ENCODE results near the gene RBM33. TPM values are rescaled to one million over a fixed set of nuclear protein-coding genes. Genes with fewer than 3 reads are reported as not detected.
"Not testable (repeated sequence)": the region's sequence is repeated elsewhere in the genome, so short reads cannot be mapped to it uniquely, and the experiment has no call there.

RBM33 gene
- total RNA-seq, 4 donors from 2014 or later, result 35.7 to 59.9 (median 44.5) TPM

GRCh38 chr7:155816192-155816508, 171.7 kb downstream of the RBM33 start:
- no peak overlapping the region for H3K4me3 ChIP-seq (replicated peaks in 1 of 3)
- no peak for DNase-seq
- peaks cover 3% of the 10 kb centered on the region for H3K27me3 ChIP-seq
- intact Hi-C loops (cut with DNase I), result no loop called here
- no peaks in the 10 kb centered on the region for H3K36me3 ChIP-seq
- 78 to 94% methylated on average over 5 to 6 of the region's 12 CpGs for WGBS, 2 donors
- H3K4me1 ChIP-seq, result no peaks in the 10 kb centered on the region
- TF ChIP-seq CTCF (IDR thresholded peaks at IDR 0.05), result no peak
- TF ChIP-seq POLR2A (IDR thresholded peaks at IDR 0.05), result no peak
- H3K27ac ChIP-seq, result no peak overlapping the region
- H3K9me3 ChIP-seq, result no peaks in the 10 kb centered on the region

- Histone ChIP-seq H3K4me1 (no peaks in the 10 kb centered on the region), H3K9me3 (no peaks in the 10 kb centered on the region), H3K36me3 (no peaks in the 10 kb centered on the region), H3K27ac (no peak overlapping the region), H3K27me3 (peaks cover 2% of the 10 kb centered on the region), H3K4me3 (replicated peaks in 1 of 3) (no peak overlapping the region)
- 95 to 96% methylated on average over 10 to 16 of the region's 16 CpGs for WGBS, 2 donors
- intact Hi-C loops (cut with DNase I), result no loop called here
- TF ChIP-seq POLR2A (IDR thresholded peaks at IDR 0.05) (no peak), CTCF (IDR thresholded peaks at IDR 0.05) (no peak)
- DNase-seq, result no peak
These were observed 172.5 kb downstream of the RBM33 start for GRCh38 chr7:155816996-155817395.

GRCh38 chr7:155817515-155817914, 173.1 kb downstream of the RBM33 start:
- H3K4me3 ChIP-seq (replicated peaks in 1 of 3); intact Hi-C loops (cut with DNase I); H3K9me3 ChIP-seq; DNase-seq; H3K27me3 ChIP-seq; H3K36me3 ChIP-seq; H3K4me1 ChIP-seq; H3K27ac ChIP-seq: not testable (repeated sequence)
- WGBS, 2 donors, result 86% methylated on average over 3 of the region's 4 CpGs; no CpG with 5 or more reads in 1 of the 2 donors

GRCh38 chr7:155818154-155818819, 173.8 kb downstream of the RBM33 start:
- no peaks in the 10 kb centered on the region for H3K4me1 ChIP-seq
- H3K36me3 ChIP-seq, result no peaks in the 10 kb centered on the region
- WGBS, 2 donors, result 39 to 56% methylated on average over 18 to 21 of the region's 21 CpGs
- no peaks in the 10 kb centered on the region for H3K9me3 ChIP-seq
- H3K4me3 ChIP-seq (replicated peaks in 1 of 3), result no peak overlapping the region
- intact Hi-C loops (cut with DNase I), result no loop called here
- H3K27ac ChIP-seq, result no peak overlapping the region
- no peaks in the 10 kb centered on the region for H3K27me3 ChIP-seq
- DNase-seq, result no peak
- TF ChIP-seq CTCF (IDR thresholded peaks at IDR 0.05) (no peak), POLR2A (IDR thresholded peaks at IDR 0.05) (no peak)

- Histone ChIP-seq H3K9me3 (no peaks in the 10 kb centered on the region), H3K4me1 (no peaks in the 10 kb centered on the region), H3K27ac (no peak overlapping the region), H3K36me3 (no peaks in the 10 kb centered on the region), H3K27me3 (no peaks in the 10 kb centered on the region), H3K4me3 (replicated peaks in 1 of 3) (no peak overlapping the region)
- TF ChIP-seq POLR2A (IDR thresholded peaks at IDR 0.05) (no peak), CTCF (IDR thresholded peaks at IDR 0.05) (no peak)
- WGBS, 2 donors, result 73 to 89% methylated on average over 6 of the region's 6 CpGs
- no peak for DNase-seq
- intact Hi-C loops (cut with DNase I), result no loop called here
These were observed 174.3 kb downstream of the RBM33 start for GRCh38 chr7:155818820-155819168.

GRCh38 chr7:155819186-155819585, 174.7 kb downstream of the RBM33 start:
- H3K27me3 ChIP-seq, result no peaks in the 10 kb centered on the region
- TF ChIP-seq CTCF (IDR thresholded peaks at IDR 0.05) (no peak), POLR2A (IDR thresholded peaks at IDR 0.05) (no peak)
- H3K36me3 ChIP-seq, result no peaks in the 10 kb centered on the region
- H3K27ac ChIP-seq, result no peak overlapping the region
- WGBS, 2 donors, result 77 to 81% methylated on average over 8 to 12 of the region's 12 CpGs
- no peaks in the 10 kb centered on the region for H3K4me1 ChIP-seq
- no peaks in the 10 kb centered on the region for H3K9me3 ChIP-seq
- DNase-seq, result no peak
- H3K4me3 ChIP-seq (replicated peaks in 1 of 3), result no peak overlapping the region
- intact Hi-C loops (cut with DNase I), result no loop called here

Data from thyroid gland (tissue), 4 donors.